ENCODE measurements around the gene ROPN1.
"Not testable (repeated sequence)": the region's sequence is repeated elsewhere in the genome, so short reads cannot be mapped to it uniquely, and the experiment has no call there.

The ROPN1 gene

DNA sequence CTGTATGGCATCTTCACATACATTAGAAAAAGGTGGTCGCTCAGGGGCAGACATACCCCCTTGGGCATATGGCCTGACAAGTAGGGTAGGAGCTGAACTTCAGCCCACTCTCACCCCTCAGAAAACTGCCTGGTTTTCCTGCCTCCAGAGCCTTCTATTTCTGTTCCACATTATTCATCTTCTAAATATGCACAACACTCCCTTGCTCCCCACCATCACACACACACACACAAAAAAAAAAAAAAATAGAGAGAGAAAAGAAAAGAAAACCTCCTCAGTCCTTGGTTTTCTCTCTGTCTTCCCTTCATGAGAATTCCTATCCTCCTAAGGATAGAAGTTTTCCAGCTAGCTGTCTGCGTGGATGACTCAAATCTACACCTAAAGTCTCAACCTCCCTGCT, 5.6 kb upstream of the ROPN1 start:
- no peak for DNase-seq (ENCODE audit: low read depth)

GRCh38 chr3:123993818-123994217, 1.9 kb upstream of the ROPN1 start:
- no peak for DNase-seq (ENCODE audit: low read depth)

GRCh38 chr3:123986427-123986826, 5.5 kb downstream of the ROPN1 start:
- no peak for DNase-seq (ENCODE audit: low read depth)

- no peak for DNase-seq (ENCODE audit: low read depth)
Measured at GRCh38 chr3:123984957-123985356, 7.0 kb downstream of the ROPN1 start.

- no peak for DNase-seq (ENCODE audit: low read depth)
Measured at GRCh38 chr3:123984350-123984749, 7.6 kb downstream of the ROPN1 start.

DNA sequence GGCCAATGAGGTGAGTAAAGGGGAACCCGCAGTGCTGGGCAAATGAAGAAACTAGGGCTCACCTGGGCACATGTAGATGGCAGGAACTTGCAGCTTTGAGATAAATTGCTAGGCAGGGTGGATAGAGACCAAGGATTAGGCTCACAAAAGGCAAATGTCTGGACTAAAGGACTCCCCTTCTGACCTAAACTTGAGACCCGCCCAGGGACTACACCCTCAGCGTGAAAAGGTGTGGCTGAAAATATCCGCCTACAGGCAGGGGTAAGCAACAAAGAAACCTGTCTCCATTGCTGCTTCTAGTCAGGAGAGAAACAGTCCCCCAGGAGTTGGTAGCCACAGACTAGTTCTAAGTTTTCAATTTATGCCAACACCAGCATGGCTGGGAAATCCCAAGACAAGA, 10.6 kb downstream of the ROPN1 start:
- DNase-seq (ENCODE audit: low read depth) = not testable (repeated sequence)

DNA sequence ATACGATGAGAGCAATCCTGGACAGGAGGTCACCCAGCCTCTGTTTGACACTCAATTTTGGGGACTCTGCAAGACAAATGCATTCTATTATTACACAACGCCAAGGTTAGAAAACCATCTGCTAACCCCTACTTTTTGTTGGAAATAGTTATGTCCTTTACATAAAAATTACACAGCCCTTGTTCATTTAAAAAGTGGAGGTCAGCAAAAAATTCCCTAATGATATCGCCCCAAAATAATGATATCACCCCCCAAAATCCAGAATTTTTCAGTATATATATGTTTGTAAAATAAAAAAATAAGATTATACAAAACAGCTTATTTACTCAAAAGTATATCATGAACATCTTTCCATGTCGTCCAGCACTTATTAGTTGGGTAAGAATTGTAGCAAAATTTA, 11.4 kb downstream of the ROPN1 start:
- no peak for DNase-seq (ENCODE audit: low read depth)

DNA sequence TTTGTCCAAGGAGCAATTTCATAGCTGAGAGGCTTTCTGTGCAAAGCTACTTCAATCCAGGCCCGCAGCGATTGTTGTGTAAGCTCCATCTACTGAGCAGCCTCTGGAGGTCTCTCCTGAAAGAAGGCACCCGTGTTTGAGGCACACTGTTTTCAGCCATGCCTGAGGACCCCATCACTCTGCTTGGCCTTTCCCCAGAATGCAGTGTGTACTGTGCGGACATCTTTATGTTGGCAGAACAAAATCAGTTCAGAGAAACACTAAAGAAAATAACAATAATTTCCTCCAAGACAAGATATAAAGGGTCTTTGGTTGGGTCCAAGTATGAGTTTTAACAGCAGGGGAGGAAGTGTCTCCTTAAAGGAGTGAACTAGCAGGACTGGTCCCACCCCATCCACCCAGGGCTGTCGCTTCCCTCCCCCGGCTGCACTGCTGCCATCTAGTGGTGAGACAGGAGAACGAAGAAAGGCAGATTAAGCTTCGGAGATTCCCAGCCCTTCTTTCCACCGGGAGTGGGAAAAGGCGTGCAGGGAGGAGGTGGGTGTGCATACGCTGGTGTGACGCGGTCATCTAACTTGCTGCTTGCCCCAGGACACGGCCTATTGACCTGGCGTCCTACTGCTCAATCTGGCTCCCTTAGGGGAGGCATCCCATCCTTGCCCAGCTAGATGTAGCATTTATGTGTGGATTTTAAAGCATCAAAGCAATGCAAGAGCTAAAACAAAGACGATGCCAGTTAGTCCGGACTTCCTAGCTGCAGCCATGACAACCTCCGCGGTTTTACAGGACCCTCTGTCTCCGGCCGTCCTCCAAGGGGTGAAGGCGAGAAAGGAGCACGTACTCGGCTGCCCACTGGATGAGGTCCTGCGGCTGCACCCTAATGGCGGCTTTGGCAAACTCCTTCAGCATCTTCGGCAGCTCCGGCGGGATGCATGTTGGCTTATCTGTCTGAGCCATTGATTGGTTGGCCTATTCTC, 12.1 kb downstream of the ROPN1 start:
- peak; percentile 6 for DNase-seq (ENCODE audit: low read depth)

GRCh38 chr3:123976904-123977303, 15.0 kb downstream of the ROPN1 start:
- DNase-seq (ENCODE audit: low read depth) = not testable (repeated sequence)

GRCh38 chr3:123976181-123976898, 15.6 kb downstream of the ROPN1 start:
- DNase-seq (ENCODE audit: low read depth) = not testable (repeated sequence)

GRCh38 chr3:123975030-123975429, 16.9 kb downstream of the ROPN1 start:
- not testable (repeated sequence) for DNase-seq (ENCODE audit: low read depth)

GRCh38 chr3:123971406-123971805, 20.5 kb downstream of the ROPN1 start:
- no peak for DNase-seq (ENCODE audit: low read depth)

- DNase-seq (ENCODE audit: low read depth) = not testable (repeated sequence)
Measured at GRCh38 chr3:123967260-123967659, 24.7 kb downstream of the ROPN1 start.

GRCh38 chr3:123966799-123967198, 25.1 kb downstream of the ROPN1 start:
- DNase-seq (ENCODE audit: low read depth) = not testable (repeated sequence)

- not testable (repeated sequence) for DNase-seq (ENCODE audit: low read depth)
Measured at GRCh38 chr3:123964793-123965192, 27.1 kb downstream of the ROPN1 start.

DNA sequence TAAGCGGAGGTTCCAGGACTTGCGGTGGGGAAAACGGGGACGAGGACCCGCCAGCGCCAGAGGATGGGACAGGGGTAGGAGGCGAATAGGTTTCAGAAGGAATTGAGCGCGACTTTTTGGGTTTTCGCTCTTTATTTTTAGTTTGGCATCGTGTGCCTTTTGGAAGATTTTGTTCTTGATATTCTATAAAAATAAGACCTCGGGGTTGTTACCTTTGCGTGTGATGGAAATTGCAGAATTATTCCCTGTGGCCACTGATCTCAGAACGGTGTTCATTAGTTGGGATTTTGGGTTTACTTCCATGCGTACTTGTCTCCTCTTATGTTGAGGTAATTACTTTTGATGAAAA, 30.4 kb downstream of the ROPN1 start:
- no peak for DNase-seq (ENCODE audit: low read depth)

- DNase-seq (ENCODE audit: low read depth) = peak; percentile 46
Measured at GRCh38 chr3:123960781-123961507, 31.0 kb downstream of the ROPN1 start, which contains the start of gene CCDC14. Gene CCDC14 (minus strand): TSS chr3:123961229. CDS start chr3:123961173, 56 bp downstream.

DNA sequence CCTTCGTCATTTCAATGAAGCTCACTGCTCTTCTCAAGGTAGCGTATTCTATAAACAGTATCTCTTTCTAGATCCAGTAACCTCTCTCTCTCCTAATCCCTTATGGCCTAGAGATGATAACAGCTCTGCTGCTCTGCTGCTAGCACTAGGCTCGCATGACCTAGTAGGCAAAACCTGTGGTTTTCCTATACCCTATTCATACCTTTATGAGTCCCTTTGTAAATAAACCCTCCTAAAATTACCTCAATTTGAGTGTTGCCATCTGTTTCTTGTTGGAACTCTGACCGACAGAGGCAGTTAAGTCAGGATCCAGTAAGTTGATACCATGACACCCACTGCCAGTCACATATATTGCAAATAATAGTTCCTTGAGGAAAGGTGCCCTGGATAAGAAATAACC, 38.2 kb downstream of the ROPN1 start:
- no peak for DNase-seq (ENCODE audit: low read depth)

DNA sequence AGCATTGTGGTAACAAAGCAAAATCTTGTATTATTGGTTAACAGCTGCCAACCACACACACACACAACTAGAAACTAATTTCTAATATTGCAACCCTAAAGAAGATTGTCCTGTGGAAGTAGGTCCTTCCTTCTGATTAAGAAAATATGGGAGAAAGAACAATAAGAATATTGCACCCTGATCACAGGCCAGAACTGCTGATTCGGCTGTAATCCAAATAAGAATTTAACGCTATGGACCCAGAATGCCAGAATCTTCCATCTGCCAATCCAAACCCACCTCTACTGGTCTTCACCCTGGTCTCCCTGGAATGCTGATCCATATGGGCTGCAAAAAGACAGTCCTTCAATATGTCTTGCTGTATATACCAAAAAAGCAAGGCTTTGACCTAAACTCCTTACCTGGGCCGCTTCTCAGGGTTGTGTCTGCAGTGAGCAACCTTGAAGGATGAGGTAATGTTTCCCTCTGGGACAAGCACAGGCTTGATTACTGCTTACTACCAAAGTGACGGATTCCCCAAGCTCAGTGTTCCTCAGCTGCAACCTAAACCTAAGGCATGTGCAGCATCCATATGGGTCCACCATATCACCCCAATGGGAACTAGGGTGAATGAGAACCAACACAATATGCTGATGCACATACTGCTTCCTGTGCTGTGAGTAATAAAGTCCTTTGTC, 38.9 kb downstream of the ROPN1 start:
- DNase-seq (ENCODE audit: low read depth) = no peak

- DNase-seq (ENCODE audit: low read depth) = no peak
Measured at GRCh38 chr3:123951522-123952447, 40.1 kb downstream of the ROPN1 start.

DNA sequence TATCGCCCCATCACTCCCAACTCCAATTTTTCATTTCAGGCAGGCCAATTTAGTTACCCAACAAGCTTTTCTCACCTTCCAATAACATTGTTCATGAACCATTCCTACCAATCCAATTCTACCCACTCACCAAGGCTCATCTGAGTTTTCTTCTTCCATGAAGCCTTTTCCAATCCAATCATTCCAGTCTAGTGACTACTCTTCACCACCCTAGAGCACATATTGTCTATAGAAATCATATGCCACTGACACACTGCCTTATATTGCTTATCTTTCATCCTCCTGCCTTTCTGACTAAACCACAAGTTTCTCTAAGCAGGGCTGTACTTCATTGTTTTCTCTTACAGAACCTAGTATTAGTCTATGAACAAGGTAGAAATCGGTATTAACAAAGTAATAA, 42.3 kb downstream of the ROPN1 start:
- DNase-seq (ENCODE audit: low read depth) = no peak

All from stimulated activated CD8-positive, alpha-beta memory T cell treated with anti-CD3 and anti-CD28 coated beads, Interleukin-12 subunit alpha, Interleukin-12 subunit beta, amount 100 ng/mL, for 1 hour (primary cell).